GM23338 (cell line): ENCODE measurements around the gene RBM33. TPM values are rescaled to one million over a fixed set of nuclear protein-coding genes. Genes with fewer than 3 reads are reported as not detected.
A peak's percentile ranks its signal among the peaks of the same experiment; 100 is the strongest.

Source experiments
- ATAC-seq: fragments of 200-7000 bp; cut with Tn5 transposase; 3 replicates; pipeline ENCODE4 v1.9.1; 2020
- DNase-seq: peaks from one replicate; pipeline ENCODE4 v3.0.0-alpha.2; 2015; ENCODE audit warnings: low spot score
- H2AFZ ChIP-seq: fragments of 200-600 bp; sonication (generic); 2 replicates; pipeline ENCODE4 v1.8.0; 2016; ENCODE audit warnings: antibody characterized with exemption, mild to moderate bottlenecking, moderate library complexity
- H3F3A ChIP-seq: fragments of 200-600 bp; sonication (generic); replicated peaks from 2 replicates; pipeline ENCODE4 v1.8.0; 2017; ENCODE audit warnings: antibody characterized with exemption, mixed run types, low read depth
- H3K27ac ChIP-seq: fragments of 200-600 bp; sonication (generic); 2 replicates; pipeline ENCODE4 v1.6.1; 2016; ENCODE audit warnings: low read depth
- H3K27me3 ChIP-seq: fragments of 200-600 bp; sonication (generic); 2 replicates; pipeline ENCODE4 v1.8.0; 2016; ENCODE audit warnings: mild to moderate bottlenecking, mixed run types, moderate library complexity; ENCODE audit not compliant: insufficient read depth
- H3K36me3 ChIP-seq: fragments of 200-600 bp; sonication (generic); 2 replicates; pipeline ENCODE4 v1.8.0; 2016; ENCODE audit warnings: mild to moderate bottlenecking; ENCODE audit not compliant: insufficient read depth
- H3K4me1 ChIP-seq: fragments of 200-600 bp; sonication (generic); 2 replicates; pipeline ENCODE4 v1.8.0; 2016; ENCODE audit warnings: mild to moderate bottlenecking, moderate library complexity; ENCODE audit not compliant: insufficient read depth
- H3K4me2 ChIP-seq: fragments of 200-600 bp; sonication (generic); 2 replicates; pipeline ENCODE4 v1.7.1; 2017; ENCODE audit warnings: mixed run types
- H3K4me3 ChIP-seq: fragments of 200-600 bp; sonication (generic); 2 replicates; pipeline ENCODE4 v1.6.1; 2016; ENCODE audit warnings: mixed run types
- H3K79me2 ChIP-seq: fragments of 200-600 bp; sonication (generic); replicated peaks from 2 replicates; pipeline ENCODE4 v1.8.0; 2017; ENCODE audit warnings: mild to moderate bottlenecking; ENCODE audit not compliant: insufficient read depth
- H3K9me2 ChIP-seq: fragments of 200-600 bp; sonication (generic); 2 replicates; pipeline ENCODE4 v1.8.0; 2017; ENCODE audit not compliant: insufficient read depth
- H4K20me1 ChIP-seq: fragments of 200-600 bp; sonication (generic); replicated peaks from 2 replicates; pipeline ENCODE4 v1.8.0; 2017; ENCODE audit warnings: mild to moderate bottlenecking; ENCODE audit not compliant: insufficient read depth
- H3K27ac Mint-ChIP-seq: 2 replicates; pipeline ENCODE4 v1.8.0; 2020; ENCODE audit warnings: inconsistent platforms, mild to moderate bottlenecking, moderate library complexity, mixed read lengths
- H3K27me3 Mint-ChIP-seq: 3 replicates; pipeline ENCODE4 v1.8.0; 2022; ENCODE audit warnings: low read depth, mild to moderate bottlenecking, moderate library complexity, mixed read lengths, inconsistent platforms; ENCODE audit not compliant: insufficient read depth, poor library complexity
- H3K36me3 Mint-ChIP-seq: 3 replicates; pipeline ENCODE4 v1.8.0; 2021; ENCODE audit warnings: low read depth, mild to moderate bottlenecking, inconsistent platforms, moderate library complexity, mixed read lengths
- H3K4me1 Mint-ChIP-seq: 3 replicates; pipeline ENCODE4 v1.8.0; 2020; ENCODE audit warnings: mild to moderate bottlenecking, inconsistent platforms, mixed read lengths
- H3K4me3 Mint-ChIP-seq: 3 replicates; pipeline ENCODE4 v1.8.0; 2021; ENCODE audit warnings: moderate library complexity, mild to moderate bottlenecking, inconsistent platforms, mixed read lengths
- H3K9me3 Mint-ChIP-seq: 3 replicates; pipeline ENCODE4 v1.8.0; 2020; ENCODE audit warnings: moderate library complexity, mild to moderate bottlenecking, inconsistent platforms, mixed read lengths
- CREB1 ChIP-seq: fragments of 250-450 bp; sonication (Bioruptor Pico); IDR thresholded peaks from 2 replicates; pipeline ENCODE4 v1.5.0; 2020; ENCODE audit warnings: low read depth, mild to moderate bottlenecking, moderate library complexity
- EZH2 ChIP-seq: fragments of 200-600 bp; sonication (generic); IDR thresholded peaks from one replicate; pipeline ENCODE4 v1.8.0; 2017; ENCODE audit warnings: antibody characterized with exemption, mild to moderate bottlenecking, low read depth; ENCODE audit not compliant: unreplicated experiment
- JUNB ChIP-seq: IDR thresholded peaks from one replicate; pipeline ENCODE4 v1.6.1; 2016; ENCODE audit warnings: antibody characterized with exemption; ENCODE audit not compliant: unreplicated experiment
- NANOG ChIP-seq: IDR thresholded peaks from 2 replicates; pipeline ENCODE4 v1.6.1; 2016; ENCODE audit warnings: antibody characterized with exemption, borderline replicate concordance
- POLR2AphosphoS5 ChIP-seq: IDR thresholded peaks from 2 replicates; pipeline ENCODE4 v1.6.1; 2016; ENCODE audit warnings: antibody characterized with exemption, low read depth
- ZNF114 ChIP-seq: fragments of 250-450 bp; sonication (Bioruptor Pico); IDR thresholded peaks from 2 replicates; pipeline ENCODE4 v1.5.0; 2020; ENCODE audit warnings: mild to moderate bottlenecking, moderate library complexity
- ZNF331 ChIP-seq: fragments of 250-450 bp; sonication (Bioruptor Pico); IDR thresholded peaks from 2 replicates; pipeline ENCODE4 v1.5.0; 2020; ENCODE audit warnings: low read depth, mild to moderate bottlenecking, moderate library complexity
- polyA plus RNA-seq: library from polyadenylated mRNA; unstranded; fragments of >200 nt; fragmentation: Nextera tagmentation; extraction: Ambion mirVana; gene quantifications from 2 replicates; pipeline ENCODE4 v1.2.1, GENCODE V29; 2016
- total RNA-seq: library from RNA; depleted of rRNA; stranded (reverse); fragments of >200 nt; shearing (Covaris generic); gene quantifications from 2 replicates; pipeline ENCODE4 v1.2.3, GENCODE V29; 2014
- TF ChIP-seq, protein P1 (sequence below): IDR thresholded peaks from 2 replicates; pipeline ENCODE4 v1.6.1; 2016; ENCODE audit warnings: antibody characterized with exemption
- TF ChIP-seq, protein P2 (sequence below): IDR thresholded peaks from one replicate; pipeline ENCODE4 v1.6.1; 2018; ENCODE audit warnings: antibody characterized with exemption; ENCODE audit not compliant: unreplicated experiment

The RBM33 gene
- total and polyA plus RNA-seq, 2 experiments from 2014 or later = 47.7 to 94.7 TPM

DNA sequence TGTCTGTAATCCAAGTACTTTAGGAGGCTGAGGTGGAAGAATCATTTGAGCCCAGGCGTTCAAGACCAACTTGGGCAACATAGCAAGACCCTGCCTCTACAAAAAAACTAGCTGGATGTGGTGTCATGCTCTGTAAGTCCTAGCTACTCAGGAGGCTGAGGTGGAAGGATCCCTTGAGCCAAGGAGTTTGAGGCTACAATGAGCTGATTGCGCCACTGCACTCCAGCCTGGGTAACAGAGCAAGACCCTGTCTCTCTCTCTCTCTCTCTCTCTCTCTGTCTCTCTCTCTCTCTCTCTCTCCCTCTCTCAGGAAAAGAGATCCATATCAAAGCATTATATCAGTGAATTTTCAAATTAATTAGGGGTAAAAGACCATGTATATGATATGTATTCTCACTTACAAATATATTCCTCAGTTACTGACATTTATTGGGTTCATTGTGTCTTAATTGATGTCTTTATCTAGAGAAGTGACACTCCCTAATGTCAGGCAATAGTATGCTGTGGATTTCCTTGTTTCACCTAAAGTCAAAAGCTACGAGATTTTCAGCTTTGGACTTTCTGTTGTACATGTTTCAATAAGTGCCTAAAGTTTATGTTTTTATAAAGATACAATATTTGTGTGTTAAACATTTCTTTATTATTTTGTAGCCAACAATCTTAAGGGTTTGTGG lies 91.1 kb downstream of the RBM33 start:
- no peak overlapping the region for H3K27ac Mint-ChIP-seq
- TF ChIP-seq POLR2AphosphoS5 (no peak), EZH2 (no peak), ZNF114 (CRISPR knock-in tag) (no peak), NANOG (no peak), ZNF331 (CRISPR knock-in tag) (no peak)
- TF ChIP-seq, protein P1, sequence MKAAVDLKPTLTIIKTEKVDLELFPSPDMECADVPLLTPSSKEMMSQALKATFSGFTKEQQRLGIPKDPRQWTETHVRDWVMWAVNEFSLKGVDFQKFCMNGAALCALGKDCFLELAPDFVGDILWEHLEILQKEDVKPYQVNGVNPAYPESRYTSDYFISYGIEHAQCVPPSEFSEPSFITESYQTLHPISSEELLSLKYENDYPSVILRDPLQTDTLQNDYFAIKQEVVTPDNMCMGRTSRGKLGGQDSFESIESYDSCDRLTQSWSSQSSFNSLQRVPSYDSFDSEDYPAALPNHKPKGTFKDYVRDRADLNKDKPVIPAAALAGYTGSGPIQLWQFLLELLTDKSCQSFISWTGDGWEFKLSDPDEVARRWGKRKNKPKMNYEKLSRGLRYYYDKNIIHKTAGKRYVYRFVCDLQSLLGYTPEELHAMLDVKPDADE = no peak
- TF ChIP-seq, protein P2, sequence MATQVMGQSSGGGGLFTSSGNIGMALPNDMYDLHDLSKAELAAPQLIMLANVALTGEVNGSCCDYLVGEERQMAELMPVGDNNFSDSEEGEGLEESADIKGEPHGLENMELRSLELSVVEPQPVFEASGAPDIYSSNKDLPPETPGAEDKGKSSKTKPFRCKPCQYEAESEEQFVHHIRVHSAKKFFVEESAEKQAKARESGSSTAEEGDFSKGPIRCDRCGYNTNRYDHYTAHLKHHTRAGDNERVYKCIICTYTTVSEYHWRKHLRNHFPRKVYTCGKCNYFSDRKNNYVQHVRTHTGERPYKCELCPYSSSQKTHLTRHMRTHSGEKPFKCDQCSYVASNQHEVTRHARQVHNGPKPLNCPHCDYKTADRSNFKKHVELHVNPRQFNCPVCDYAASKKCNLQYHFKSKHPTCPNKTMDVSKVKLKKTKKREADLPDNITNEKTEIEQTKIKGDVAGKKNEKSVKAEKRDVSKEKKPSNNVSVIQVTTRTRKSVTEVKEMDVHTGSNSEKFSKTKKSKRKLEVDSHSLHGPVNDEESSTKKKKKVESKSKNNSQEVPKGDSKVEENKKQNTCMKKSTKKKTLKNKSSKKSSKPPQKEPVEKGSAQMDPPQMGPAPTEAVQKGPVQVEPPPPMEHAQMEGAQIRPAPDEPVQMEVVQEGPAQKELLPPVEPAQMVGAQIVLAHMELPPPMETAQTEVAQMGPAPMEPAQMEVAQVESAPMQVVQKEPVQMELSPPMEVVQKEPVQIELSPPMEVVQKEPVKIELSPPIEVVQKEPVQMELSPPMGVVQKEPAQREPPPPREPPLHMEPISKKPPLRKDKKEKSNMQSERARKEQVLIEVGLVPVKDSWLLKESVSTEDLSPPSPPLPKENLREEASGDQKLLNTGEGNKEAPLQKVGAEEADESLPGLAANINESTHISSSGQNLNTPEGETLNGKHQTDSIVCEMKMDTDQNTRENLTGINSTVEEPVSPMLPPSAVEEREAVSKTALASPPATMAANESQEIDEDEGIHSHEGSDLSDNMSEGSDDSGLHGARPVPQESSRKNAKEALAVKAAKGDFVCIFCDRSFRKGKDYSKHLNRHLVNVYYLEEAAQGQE = no peak
- no peak for DNase-seq
- peaks cover 38% of the 10 kb centered on the region for H3K79me2 ChIP-seq
- peaks cover 2% of the 10 kb centered on the region for H3K27me3 Mint-ChIP-seq
- H3K4me1 Mint-ChIP-seq = peaks cover 17% of the 10 kb centered on the region
- H3K4me3 ChIP-seq = no peak overlapping the region
- no peaks in the 10 kb centered on the region for H3F3A ChIP-seq
- H3K27me3 ChIP-seq = no peaks in the 10 kb centered on the region
- no peaks in the 10 kb centered on the region for H3K9me3 Mint-ChIP-seq
- H3K36me3 Mint-ChIP-seq = peaks cover 31% of the 10 kb centered on the region; the same call in 2 of the 3 replicates
- peaks cover 28% of the 10 kb centered on the region for H4K20me1 ChIP-seq
- no peak overlapping the region for H3K4me2 ChIP-seq
- H3K4me1 ChIP-seq = peaks cover 8% of the 10 kb centered on the region
- peaks cover 4% of the 10 kb centered on the region; the same call in 1 of the 2 replicates for H3K36me3 ChIP-seq
- no peak overlapping the region for H3K27ac ChIP-seq
- H3K9me2 ChIP-seq = no peaks in the 10 kb centered on the region
- ATAC-seq = no peak
- no peak overlapping the region for H2AFZ ChIP-seq
- H3K4me3 Mint-ChIP-seq = no peak overlapping the region

DNA sequence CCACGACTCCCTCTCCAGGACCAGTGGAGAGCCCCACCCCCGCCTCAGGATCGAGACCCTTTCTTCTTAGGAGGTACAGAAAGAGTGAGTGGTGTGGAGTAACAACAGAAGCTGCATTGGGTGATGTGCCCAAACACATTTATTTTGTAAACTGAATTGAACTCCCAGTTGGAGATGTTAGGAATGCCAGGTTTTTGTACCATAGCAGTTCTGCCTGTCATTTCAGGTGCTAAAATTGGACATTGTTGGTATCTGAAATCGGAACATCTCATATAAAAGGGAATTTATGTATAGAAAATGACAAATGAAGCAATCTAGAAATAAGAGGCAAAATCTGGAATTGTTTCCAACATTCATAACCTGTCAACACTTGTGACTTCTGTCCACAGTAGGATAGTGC lies 93.1 kb downstream of the RBM33 start:
- Mint-ChIP-seq H3K36me3 (peaks cover 41% of the 10 kb centered on the region), H3K27ac (peak overlapping the region; percentile 50; the same call in 1 of the 2 replicates), H3K4me3 (no peak overlapping the region), H3K9me3 (no peaks in the 10 kb centered on the region), H3K4me1 (peaks cover 30% of the 10 kb centered on the region), H3K27me3 (peaks cover 6% of the 10 kb centered on the region)
- H3K4me2 ChIP-seq = no peak overlapping the region
- H3K4me1 ChIP-seq = peaks cover 18% of the 10 kb centered on the region
- no peak overlapping the region for H3K4me3 ChIP-seq
- no peaks in the 10 kb centered on the region for H3K27me3 ChIP-seq
- H3K27ac ChIP-seq = 0 out of 2 replicates have a peak overlapping the region, but pooled peaks have one; percentile 11
- H3F3A ChIP-seq = no peaks in the 10 kb centered on the region
- no peaks in the 10 kb centered on the region for H3K9me2 ChIP-seq
- DNase-seq (no peak), ATAC-seq (no peak; the same call in 2 of the 3 replicates)
- H3K36me3 ChIP-seq = peaks cover 14% of the 10 kb centered on the region
- no peak overlapping the region for H2AFZ ChIP-seq
- H4K20me1 ChIP-seq = peaks cover 19% of the 10 kb centered on the region
- peaks cover 29% of the 10 kb centered on the region for H3K79me2 ChIP-seq
- TF ChIP-seq, protein P1 = no peak
- TF ChIP-seq EZH2 (no peak), NANOG (no peak), CREB1 (no peak), JUNB (no peak)
- TF ChIP-seq, protein P2 = no peak
